H9 (cell line): Measurements from ENCODE around the gene CCDC137. TPM values are rescaled to one million over a fixed set of nuclear protein-coding genes. Genes with fewer than 3 reads are reported as not detected.
A peak's percentile ranks its signal among the peaks of the same experiment; 100 is the strongest.

Experiments
- DNase-seq: peaks from one replicate; pipeline ENCODE4 v3.0.0-alpha.2; 2017
- H2AFZ ChIP-seq: one replicate; pipeline ENCODE4 v1.6.1; 2013; ENCODE audit warnings: mild to moderate bottlenecking, low read length, control low read depth, moderate library complexity
- H2AK5ac ChIP-seq: 2 replicates; pipeline ENCODE4 v1.6.1; 2013; ENCODE audit warnings: low read length, control low read depth, mixed read lengths; ENCODE audit not compliant: insufficient read length
- H2BK120ac ChIP-seq: one replicate; pipeline ENCODE4 v1.6.1; 2013; ENCODE audit warnings: low read depth, mild to moderate bottlenecking, low read length, control low read depth, inconsistent platforms; ENCODE audit not compliant: poor library complexity, severe bottlenecking
- H2BK12ac ChIP-seq: 2 replicates; pipeline ENCODE4 v1.6.1; 2013; ENCODE audit warnings: low read length, control low read depth, mixed read lengths, low read depth; ENCODE audit not compliant: insufficient read length
- H2BK15ac ChIP-seq: 2 replicates; pipeline ENCODE4 v1.6.1; 2013; ENCODE audit warnings: low read depth, low read length, control low read depth
- H2BK20ac ChIP-seq: one replicate; pipeline ENCODE4 v1.6.1; 2013; ENCODE audit warnings: low read depth, mild to moderate bottlenecking, low read length, control low read depth, inconsistent platforms; ENCODE audit not compliant: poor library complexity, severe bottlenecking
- H2BK5ac ChIP-seq: 2 replicates; pipeline ENCODE4 v1.6.1; 2013; ENCODE audit warnings: low read length, control low read depth, mixed read lengths; ENCODE audit not compliant: insufficient read length
- H3K14ac ChIP-seq: 2 replicates; pipeline ENCODE4 v1.6.1; 2013; ENCODE audit warnings: low read length, control low read depth; ENCODE audit not compliant: insufficient read depth
- H3K18ac ChIP-seq: 2 replicates; pipeline ENCODE4 v1.6.1; 2013; ENCODE audit warnings: low read depth, mild to moderate bottlenecking, mixed read lengths, low read length, control low read depth; ENCODE audit not compliant: insufficient read length
- H3K23ac ChIP-seq: 2 replicates; pipeline ENCODE4 v1.6.1; 2013; ENCODE audit warnings: low read length, control low read depth, mixed read lengths, low read depth; ENCODE audit not compliant: insufficient read length
- H3K23me2 ChIP-seq: 2 replicates; pipeline ENCODE4 v1.6.1; 2013; ENCODE audit warnings: low read depth, mild to moderate bottlenecking, mixed read lengths, low read length, control low read depth; ENCODE audit not compliant: insufficient read length, poor library complexity, severe bottlenecking
- H3K27ac ChIP-seq: 2 replicates; pipeline ENCODE4 v1.5.1; 2013; ENCODE audit warnings: low read length, control low read depth, mixed read lengths, low read depth; ENCODE audit not compliant: insufficient read length
- H3K27me3 ChIP-seq: 2 replicates; pipeline ENCODE4 v1.6.1; 2013; ENCODE audit warnings: low read length, control low read depth, inconsistent platforms; ENCODE audit not compliant: insufficient read depth
- H3K4ac ChIP-seq: 2 replicates; pipeline ENCODE4 v1.6.1; 2013; ENCODE audit warnings: low read depth, mild to moderate bottlenecking, control low read depth, inconsistent platforms, low read length, moderate library complexity
- H3K4me1 ChIP-seq: 2 replicates; pipeline ENCODE4 v1.6.1; 2013; ENCODE audit warnings: low read length, control low read depth, inconsistent platforms; ENCODE audit not compliant: insufficient read depth
- H3K4me2 ChIP-seq: 2 replicates; pipeline ENCODE4 v1.6.1; 2013; ENCODE audit warnings: low read length, control low read depth, mixed read lengths; ENCODE audit not compliant: insufficient read length, insufficient read depth
- H3K56ac ChIP-seq: 2 replicates; pipeline ENCODE4 v1.6.1; 2013; ENCODE audit warnings: low read depth, mild to moderate bottlenecking, mixed read lengths, low read length, control low read depth; ENCODE audit not compliant: insufficient read length
- H3K79me1 ChIP-seq: 2 replicates; pipeline ENCODE4 v1.6.1; 2013; ENCODE audit warnings: low read depth, mild to moderate bottlenecking, moderate library complexity, low read length, control low read depth, inconsistent platforms; ENCODE audit not compliant: insufficient read depth, poor library complexity, severe bottlenecking
- H3K79me2 ChIP-seq: 2 replicates; pipeline ENCODE4 v1.6.1; 2013; ENCODE audit warnings: low read length, control low read depth, inconsistent platforms; ENCODE audit not compliant: insufficient read depth
- H3K9ac ChIP-seq: 2 replicates; pipeline ENCODE4 v1.6.1; 2013; ENCODE audit warnings: low read length, control low read depth, mixed read lengths; ENCODE audit not compliant: insufficient read length; ENCODE audit errors: extremely low read depth
- H3K9me3 ChIP-seq: one replicate; pipeline ENCODE4 v1.6.1; 2013; ENCODE audit warnings: low read depth, low read length, inconsistent platforms; ENCODE audit not compliant: control insufficient read depth
- H3T11ph ChIP-seq: one replicate; pipeline ENCODE4 v1.6.1; 2013; ENCODE audit warnings: mild to moderate bottlenecking, low read length, control low read depth, inconsistent platforms
- H4K20me1 ChIP-seq: one replicate; pipeline ENCODE4 v1.6.1; 2013; ENCODE audit not compliant: control insufficient read depth, insufficient read length, insufficient read depth
- H4K5ac ChIP-seq: 2 replicates; pipeline ENCODE4 v1.6.1; 2013; ENCODE audit warnings: low read depth, mild to moderate bottlenecking, mixed read lengths, low read length, control low read depth; ENCODE audit not compliant: insufficient read length
- H4K8ac ChIP-seq: replicated peaks from 2 replicates; pipeline ENCODE4 v1.6.1; 2013; ENCODE audit warnings: low read length, control low read depth, mixed read lengths, low read depth; ENCODE audit not compliant: insufficient read length
- H4K91ac ChIP-seq: 2 replicates; pipeline ENCODE4 v1.6.1; 2013; ENCODE audit warnings: low read depth, mild to moderate bottlenecking, moderate library complexity, mixed read lengths, low read length, control low read depth; ENCODE audit not compliant: insufficient read length
- H3K27ac Mint-ChIP-seq, 3 experiments: 2 replicates in 2 of 3; 3 replicates in 1 of 3; pipeline ENCODE4 v1.8.0; 2020 to 2021; ENCODE audit warnings: mixed read lengths in 3 of 3, mild to moderate bottlenecking in 1 of 3, moderate library complexity in 1 of 3
- H3K27me3 Mint-ChIP-seq: 2 replicates; pipeline ENCODE4 v1.8.0; 2021; ENCODE audit warnings: low read depth, mild to moderate bottlenecking, moderate library complexity, mixed read lengths
- H3K36me3 Mint-ChIP-seq, 3 experiments: 2 replicates in 2 of 3; 3 replicates in 1 of 3; pipeline ENCODE4 v1.8.0; 2020 to 2021; ENCODE audit warnings: low read depth in 3 of 3, mixed read lengths in 3 of 3; ENCODE audit not compliant: insufficient read depth in 1 of 3
- H3K4me1 Mint-ChIP-seq, 2 experiments: 2 replicates each; pipeline ENCODE4 v1.8.0; 2020; ENCODE audit warnings: mixed read lengths in 2 of 2
- H3K4me3 Mint-ChIP-seq, 2 experiments: 2 replicates in 1 of 2; 3 replicates in 1 of 2; pipeline ENCODE4 v1.8.0; 2020 to 2021; ENCODE audit warnings: mild to moderate bottlenecking in 2 of 2, mixed read lengths in 2 of 2, moderate library complexity in 1 of 2
- H3K9me3 Mint-ChIP-seq, 2 experiments: 2 replicates in 1 of 2; 3 replicates in 1 of 2; pipeline ENCODE4 v1.8.0; 2020; ENCODE audit warnings: mild to moderate bottlenecking in 2 of 2, mixed read lengths in 2 of 2, moderate library complexity in 1 of 2
- CTCF ChIP-seq: fragments of 200-600 bp; sonication (generic); conservative IDR thresholded peaks from 3 replicates; pipeline ENCODE4 v1.8.0; 2021; ENCODE audit warnings: antibody characterized with exemption, mild to moderate bottlenecking
- WGBS: extraction: QIAGEN DNeasy Blood & Tissue Kit; methylation state at CpG from one replicate; pipeline ENCODE4 v1.1.7; 2013; ENCODE audit warnings: missing lambda C conversion rate, low lambda C conversion rate, mixed read lengths; ENCODE audit not compliant: insufficient read length; ENCODE audit errors: extremely low coverage; 5-methylcytosine and 5-hydroxymethylcytosine counted together
- total RNA-seq: library from RNA; stranded (reverse); gene quantifications from 2 replicates; pipeline ENCODE4 v1.2.1, GENCODE V29; 2021

CCDC137 gene
- total RNA-seq, 1 experiment from 2014 or later = 60.8 TPM

DNA sequence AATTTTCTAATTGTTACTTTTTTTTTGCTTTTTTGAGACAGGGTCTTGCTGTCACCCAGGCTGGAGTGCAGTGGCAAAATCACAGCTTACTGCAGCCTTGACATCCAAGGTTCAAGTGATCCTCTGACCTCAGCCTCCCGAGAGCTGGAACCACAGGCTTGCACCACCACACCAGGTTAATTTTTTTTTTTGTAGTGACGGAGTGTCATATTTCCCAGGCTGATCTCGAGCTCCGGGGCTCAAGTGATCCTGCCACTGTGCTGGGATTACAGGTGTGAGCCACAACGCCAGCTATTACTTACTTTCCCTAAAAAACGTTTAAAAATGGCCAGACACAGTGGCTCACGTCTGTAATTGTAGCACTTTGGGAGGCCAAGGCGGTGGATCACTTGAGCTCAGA is 36.3 kb upstream of the CCDC137 start:
- Histone ChIP-seq H3K79me1 (peaks cover 4% of the 10 kb centered on the region), H3K27me3 (no peaks in the 10 kb centered on the region), H4K5ac (no peak overlapping the region), H2BK5ac (no peak overlapping the region), H3K4me1 (no peaks in the 10 kb centered on the region), H3K4me2 (no peak overlapping the region), H3K9ac (no peak overlapping the region), H3K27ac (no peak overlapping the region), H2BK120ac (no peak overlapping the region), H3K14ac (no peak overlapping the region), H2AFZ (no peak overlapping the region), H2BK12ac (no peak overlapping the region), H4K20me1 (no peaks in the 10 kb centered on the region), H4K8ac (no peak overlapping the region), H4K91ac (no peak overlapping the region), H2BK15ac (no peak overlapping the region), H3K4ac (no peak overlapping the region), H3K23me2 (no peaks in the 10 kb centered on the region), H3K56ac (no peak overlapping the region), H2BK20ac (no peak overlapping the region), H3T11ph (no peak overlapping the region), H3K18ac (no peak overlapping the region), H3K23ac (no peak overlapping the region), H2AK5ac (no peak overlapping the region), H3K79me2 (peaks cover 9% of the 10 kb centered on the region; the same call in 1 of the 2 replicates), H3K9me3 (no peaks in the 10 kb centered on the region)
- H3K4me3 Mint-ChIP-seq = no peak overlapping the region; a peak in 1 of 5 replicates
- H3K4me1 Mint-ChIP-seq = peaks cover 4 to 5% of the 10 kb centered on the region in 2 experiments; a peak in 2 of 4 replicates
- peaks cover 43 to 63% (median 60%) of the 10 kb centered on the region in 3 experiments; a peak in 6 of 7 replicates for H3K36me3 Mint-ChIP-seq
- peak overlapping the region in 2 of 3 experiments; percentile 28 to 70; a peak in 2 of 7 replicates for H3K27ac Mint-ChIP-seq
- no CpG with 5 or more reads among the region's 8 CpGs for WGBS
- H3K27me3 Mint-ChIP-seq = no peaks in the 10 kb centered on the region
- no peaks in the 10 kb centered on the region for H3K9me3 Mint-ChIP-seq
- DNase-seq = no peak
- TF ChIP-seq CTCF = no peak
